Muscle layer of duodenum (tissue), 2 donors: Measurements from ENCODE around the gene TCHP.
"Not testable (repeated sequence)": the region's sequence is repeated elsewhere in the genome, so short reads cannot be mapped to it uniquely, and the experiment has no call there.

ENCODE experiments used
- H3K27ac ChIP-seq: one replicate; pipeline ENCODE4 v1.7.0; 2013; ENCODE audit warnings: mild to moderate bottlenecking, low read length
- H3K27me3 ChIP-seq: one replicate; pipeline ENCODE4 v1.7.0; 2013; ENCODE audit warnings: low read depth, mild to moderate bottlenecking, control low read depth, low read length
- H3K36me3 ChIP-seq, 2 donors: one replicate each; pipeline ENCODE4 v1.7.0; 2013; ENCODE audit warnings: low read length in 2 of 2, control low read depth in 1 of 2, mild to moderate bottlenecking in 1 of 2; ENCODE audit not compliant: insufficient read depth in 2 of 2, control insufficient read depth in 1 of 2
- H3K4me1 ChIP-seq, 2 donors: one replicate each; pipeline ENCODE4 v1.7.0; 2013; ENCODE audit warnings: low read length in 2 of 2, mild to moderate bottlenecking in 2 of 2, control low read depth in 1 of 2, moderate library complexity in 1 of 2; ENCODE audit not compliant: insufficient read depth in 2 of 2, control insufficient read depth in 1 of 2
- H3K4me3 ChIP-seq, 2 donors: one replicate each; pipeline ENCODE4 v1.7.0; 2013; ENCODE audit warnings: low read length in 2 of 2, low read depth in 1 of 2, mild to moderate bottlenecking in 1 of 2
- H3K9me3 ChIP-seq, 2 donors: one replicate each; pipeline ENCODE4 v1.7.0; 2013; ENCODE audit warnings: low read length in 2 of 2, control low read depth in 1 of 2, mild to moderate bottlenecking in 1 of 2; ENCODE audit not compliant: control insufficient read depth in 1 of 2
- donor health status: healthy.

TCHP gene, protein sequence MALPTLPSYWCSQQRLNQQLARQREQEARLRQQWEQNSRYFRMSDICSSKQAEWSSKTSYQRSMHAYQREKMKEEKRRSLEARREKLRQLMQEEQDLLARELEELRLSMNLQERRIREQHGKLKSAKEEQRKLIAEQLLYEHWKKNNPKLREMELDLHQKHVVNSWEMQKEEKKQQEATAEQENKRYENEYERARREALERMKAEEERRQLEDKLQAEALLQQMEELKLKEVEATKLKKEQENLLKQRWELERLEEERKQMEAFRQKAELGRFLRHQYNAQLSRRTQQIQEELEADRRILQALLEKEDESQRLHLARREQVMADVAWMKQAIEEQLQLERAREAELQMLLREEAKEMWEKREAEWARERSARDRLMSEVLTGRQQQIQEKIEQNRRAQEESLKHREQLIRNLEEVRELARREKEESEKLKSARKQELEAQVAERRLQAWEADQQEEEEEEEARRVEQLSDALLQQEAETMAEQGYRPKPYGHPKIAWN

DNA sequence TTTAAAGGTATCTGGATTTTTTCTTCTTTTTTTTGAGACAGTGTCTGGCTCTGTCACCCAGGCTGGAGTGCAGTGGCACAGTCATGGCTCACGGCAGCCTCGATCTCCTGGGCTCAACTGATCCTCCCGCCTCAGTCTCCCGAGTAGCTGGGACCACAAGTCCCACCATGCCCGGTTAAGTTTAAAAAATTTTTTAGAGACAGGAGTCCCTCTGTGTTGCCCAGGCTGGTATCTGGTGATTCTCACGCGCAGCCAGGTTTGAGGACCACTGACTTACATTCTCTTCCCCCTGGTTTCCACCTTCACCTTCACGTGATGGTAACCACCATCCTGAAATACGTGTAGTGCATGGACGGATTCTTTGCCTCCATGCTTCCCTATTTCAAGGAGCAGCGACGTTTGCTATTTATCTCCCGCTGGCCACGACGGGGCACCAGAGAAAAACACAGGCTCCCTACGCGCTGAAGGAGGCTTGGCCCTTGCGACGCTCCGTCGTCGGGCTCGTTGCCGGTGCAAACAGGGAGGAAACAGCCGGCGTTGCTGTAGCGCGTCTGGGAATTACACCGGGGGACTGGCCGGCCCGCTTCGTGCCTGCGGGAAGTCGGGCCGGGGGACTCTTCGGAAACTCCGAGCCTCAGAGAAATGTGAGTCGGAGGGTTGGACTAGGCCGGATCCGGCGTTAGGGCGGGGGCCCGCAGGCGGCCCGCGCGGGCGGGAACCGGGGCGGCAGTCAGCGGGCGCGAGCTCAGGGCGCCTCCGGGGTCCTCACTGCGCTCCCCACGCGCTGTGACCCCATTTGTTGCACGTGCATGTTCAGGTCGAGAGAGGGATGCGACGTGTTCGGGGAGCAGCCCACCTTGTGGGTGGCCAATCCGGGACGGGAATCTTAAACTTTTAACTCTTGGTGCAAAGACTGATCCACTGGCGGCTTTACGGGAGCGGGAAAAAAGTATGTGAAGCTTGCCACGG is at the start of gene TCHP:
TCHP (plus strand) TSS at position 492 of the 969 bp plus-strand sequence. CDS start 2,753 bp downstream, outside the sequence.
- H3K4me3 ChIP-seq = peak within 1 kb of the TSS; percentile 87 to 89
- H3K36me3 ChIP-seq = peaks cover 15 to 22% of the 10 kb centered on the region in 2 donors
- H3K27me3 ChIP-seq = no peaks in the 10 kb centered on the region
- peaks cover 8 to 9% of the 10 kb centered on the region in 2 donors for H3K4me1 ChIP-seq
- no peaks in the 10 kb centered on the region for H3K9me3 ChIP-seq
- peak within 1 kb of the TSS; percentile 45 for H3K27ac ChIP-seq

DNA sequence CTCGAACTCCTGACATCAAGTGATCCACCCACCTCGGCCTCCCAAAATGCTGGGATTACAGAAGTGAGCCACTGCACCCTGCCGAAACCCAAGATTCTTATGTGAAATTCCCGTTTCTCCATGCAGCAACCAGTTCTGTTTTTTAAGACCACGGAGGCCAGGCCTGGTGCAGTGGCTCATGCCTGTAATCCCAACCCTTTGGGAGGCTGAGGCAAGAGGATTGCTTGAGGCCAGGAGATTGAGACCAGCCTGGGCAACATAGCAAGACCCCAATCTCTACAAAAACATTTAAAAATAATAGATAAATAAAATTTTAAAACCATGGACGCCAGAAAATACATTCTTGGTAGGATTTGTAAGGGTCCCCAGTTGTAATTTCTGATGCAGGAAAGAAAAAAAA is 49.6 kb upstream of the TCHP start:
- H3K27ac ChIP-seq, H3K4me3 ChIP-seq, H3K27me3 ChIP-seq, H3K4me1 ChIP-seq, H3K9me3 ChIP-seq: not testable (repeated sequence)
- H3K36me3 ChIP-seq = peaks cover 18 to 24% of the 10 kb centered on the region in 2 donors

DNA sequence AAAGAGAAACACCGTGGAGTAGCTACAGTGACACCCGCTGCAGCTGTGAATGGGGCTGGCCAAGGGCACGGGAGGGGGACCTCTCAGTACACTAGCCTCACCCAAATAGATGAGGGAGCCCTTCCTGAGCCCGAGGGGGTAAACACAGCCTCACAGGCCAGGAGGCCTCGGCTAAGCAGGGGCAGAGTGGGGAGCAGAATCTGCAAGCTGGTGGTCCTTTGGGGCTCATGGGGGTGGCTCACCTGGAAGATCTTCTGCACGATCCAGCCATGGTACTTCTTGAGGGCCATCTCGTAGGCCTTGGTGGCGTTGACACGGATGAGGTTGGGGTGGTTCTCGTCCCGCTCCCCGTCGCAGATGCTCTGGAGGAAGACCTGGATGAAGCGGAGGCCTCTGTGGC is 44.7 kb upstream of the TCHP start:
- Histone ChIP-seq H3K4me3 (no peak overlapping the region), H3K27ac (no peak overlapping the region), H3K4me1 (no peaks in the 10 kb centered on the region), H3K9me3 (no peaks in the 10 kb centered on the region), H3K27me3 (no peaks in the 10 kb centered on the region), H3K36me3 (peaks cover 38 to 54% of the 10 kb centered on the region in 2 donors)

DNA sequence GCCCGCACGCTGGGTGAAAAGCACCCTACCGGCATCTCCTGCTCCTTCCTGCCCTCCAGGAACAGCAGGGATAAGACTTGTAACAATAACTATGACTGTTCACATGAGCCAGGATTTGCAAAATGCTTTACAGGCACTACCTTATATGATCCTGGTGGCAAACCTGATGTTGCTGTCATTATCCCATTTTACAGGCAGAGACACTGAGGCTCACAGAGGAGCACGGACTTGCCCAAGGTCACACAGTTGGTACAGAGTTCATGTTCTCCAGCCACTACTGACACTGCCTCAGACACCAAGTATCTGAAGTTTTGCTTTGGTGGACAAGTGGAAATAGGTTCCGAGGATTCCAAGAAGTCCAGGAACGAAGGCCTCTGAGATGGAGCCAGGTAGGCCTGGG is 42.4 kb upstream of the TCHP start:
- no peak overlapping the region for H3K27ac ChIP-seq
- H3K9me3 ChIP-seq = no peaks in the 10 kb centered on the region
- no peaks in the 10 kb centered on the region for H3K27me3 ChIP-seq
- H3K4me1 ChIP-seq = no peaks in the 10 kb centered on the region
- H3K36me3 ChIP-seq = peaks cover 40 to 55% of the 10 kb centered on the region in 2 donors
- no peak overlapping the region for H3K4me3 ChIP-seq

DNA sequence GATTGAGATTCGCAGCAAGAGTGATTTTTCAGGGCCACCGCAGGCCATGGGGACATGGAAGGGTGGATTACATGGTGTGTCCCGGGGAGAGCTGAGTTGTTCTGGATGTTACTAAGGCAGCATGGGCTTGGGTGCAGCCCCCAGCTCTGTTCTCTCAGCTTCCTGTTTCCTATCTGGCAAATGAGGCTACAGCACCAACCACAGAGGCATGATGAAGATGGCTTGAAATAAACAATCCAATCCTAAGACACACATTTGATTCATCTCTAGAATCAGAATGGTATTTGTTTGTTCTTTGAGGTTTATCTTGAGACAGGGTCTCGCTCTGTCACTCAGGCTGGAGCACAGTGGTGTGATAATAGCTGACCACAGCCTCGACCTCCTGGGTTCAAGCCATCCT is 41.3 kb upstream of the TCHP start:
- Histone ChIP-seq H3K4me1 (no peaks in the 10 kb centered on the region), H3K4me3 (no peak overlapping the region), H3K36me3 (peaks cover 39 to 54% of the 10 kb centered on the region in 2 donors), H3K27me3 (no peaks in the 10 kb centered on the region), H3K9me3 (no peaks in the 10 kb centered on the region), H3K27ac (no peak overlapping the region)

DNA sequence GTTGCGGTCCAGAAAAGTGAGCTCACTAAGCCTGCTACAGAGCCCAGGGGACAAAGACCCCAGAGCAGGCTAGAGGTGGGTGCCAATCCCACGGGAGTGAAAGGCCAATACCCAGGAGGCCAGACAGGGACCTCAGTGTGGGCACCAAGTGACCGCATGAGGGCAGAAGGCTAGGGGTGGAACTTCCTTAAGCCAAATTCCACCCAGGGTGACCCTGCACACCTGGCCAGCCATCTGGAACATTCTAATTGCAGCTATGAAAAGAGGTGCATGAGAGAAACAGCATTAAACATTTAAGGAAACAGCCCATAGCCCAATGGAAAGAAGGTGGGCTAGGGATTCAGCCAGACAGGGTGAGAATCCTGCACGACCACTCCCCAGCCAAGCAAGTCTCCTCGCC is 39.1 kb upstream of the TCHP start:
- H3K27ac ChIP-seq = no peak overlapping the region
- peaks cover 21 to 36% of the 10 kb centered on the region in 2 donors for H3K36me3 ChIP-seq
- no peaks in the 10 kb centered on the region for H3K27me3 ChIP-seq
- H3K4me3 ChIP-seq = no peak overlapping the region
- no peaks in the 10 kb centered on the region for H3K4me1 ChIP-seq
- no peaks in the 10 kb centered on the region for H3K9me3 ChIP-seq

- Histone ChIP-seq H3K36me3 (peaks cover 16 to 28% of the 10 kb centered on the region in 2 donors), H3K27me3 (no peaks in the 10 kb centered on the region), H3K4me3 (no peak overlapping the region), H3K4me1 (no peaks in the 10 kb centered on the region), H3K27ac (no peak overlapping the region), H3K9me3 (no peaks in the 10 kb centered on the region)
Observed at GRCh38 chr12:109861689-109862314, 38.3 kb upstream of the TCHP start.

GRCh38 chr12:109862491-109862890 is 37.6 kb upstream of the TCHP start:
- not testable (repeated sequence) for H3K27ac ChIP-seq, H3K4me3 ChIP-seq, H3K27me3 ChIP-seq, H3K9me3 ChIP-seq, H3K4me1 ChIP-seq
- peaks cover 10 to 21% of the 10 kb centered on the region in 2 donors for H3K36me3 ChIP-seq

- no peak overlapping the region for H3K27ac ChIP-seq
- H3K36me3 ChIP-seq = peaks cover 6 to 11% of the 10 kb centered on the region in 2 donors
- H3K4me1 ChIP-seq = no peaks in the 10 kb centered on the region
- no peaks in the 10 kb centered on the region for H3K27me3 ChIP-seq
- H3K9me3 ChIP-seq = no peaks in the 10 kb centered on the region
- no peak overlapping the region for H3K4me3 ChIP-seq
Observed at GRCh38 chr12:109863847-109864712, 36.0 kb upstream of the TCHP start.

- Histone ChIP-seq H3K9me3 (no peaks in the 10 kb centered on the region), H3K4me3 (no peak overlapping the region), H3K27ac (no peak overlapping the region), H3K27me3 (no peaks in the 10 kb centered on the region), H3K4me1 (no peaks in the 10 kb centered on the region), H3K36me3 (peaks cover 6 to 11% of the 10 kb centered on the region in 2 donors)
Observed at GRCh38 chr12:109864916-109865315, 35.2 kb upstream of the TCHP start.
